Thoracic aorta (tissue), 2 donors: ENCODE data around the gene BASP1. TPM values are rescaled to one million over a fixed set of nuclear protein-coding genes. Genes with fewer than 3 reads are reported as not detected.
"Not testable (repeated sequence)": the region's sequence is repeated elsewhere in the genome, so short reads cannot be mapped to it uniquely, and the experiment has no call there.

ENCODE experiments used
- ATAC-seq: fragments of 150-250 bp; one replicate; pipeline ENCODE4 v1.8.0; 2017; ENCODE audit warnings: low read depth; ENCODE audit not compliant: insufficient number of reproducible peaks, low FRiP score
- DNase-seq: peaks from one replicate; pipeline ENCODE4 v3.0.0-alpha.2; 2020; ENCODE audit warnings: low spot score
- H3K27ac ChIP-seq, 2 donors: fragments of 200-600 bp; sonication (generic); 1 replicate in 1 of 2; 2 replicates in 1 of 2; pipeline ENCODE4 v1.5.1; 2016; ENCODE audit warnings: mild to moderate bottlenecking in 2 of 2, moderate library complexity in 2 of 2
- H3K27me3 ChIP-seq: fragments of 200-600 bp; sonication (generic); replicated peaks from 2 replicates; pipeline ENCODE4 v1.6.0; 2016; ENCODE audit warnings: mild to moderate bottlenecking; ENCODE audit not compliant: insufficient read depth
- H3K36me3 ChIP-seq: fragments of 200-600 bp; sonication (generic); one replicate; pipeline ENCODE4 v1.5.1; 2016
- H3K4me1 ChIP-seq, 2 donors: fragments of 200-600 bp; sonication (generic); 1 replicate in 1 of 2; 2 replicates in 1 of 2; pipeline versions ENCODE4 v1.5.1 to v1.6.0; 2016; ENCODE audit warnings: low read depth in 2 of 2, mild to moderate bottlenecking in 1 of 2; ENCODE audit not compliant: control insufficient read depth in 1 of 2
- H3K4me3 ChIP-seq: fragments of 200-600 bp; sonication (generic); 2 replicates; pipeline ENCODE4 v1.5.1; 2016; ENCODE audit warnings: mild to moderate bottlenecking
- H3K9me3 ChIP-seq: fragments of 200-600 bp; sonication (generic); 2 replicates; pipeline ENCODE4 v1.5.1; 2016
- CTCF ChIP-seq: fragments of 200-600 bp; sonication (generic); IDR thresholded peaks from one replicate; pipeline ENCODE4 v1.5.1; 2019; ENCODE audit warnings: antibody characterized with exemption
- total RNA-seq, 2 donors: library from RNA; depleted of rRNA; stranded (reverse); fragments of >200 nt; gene quantifications; one replicate each; pipeline versions ENCODE4 v1.1.0 to v1.2.3, GENCODE V29; 2016

BASP1 gene
- total RNA-seq, 2 donors from 2014 or later = 37.1 to 48.8 TPM

- no peaks in the 10 kb centered on the region for H3K36me3 ChIP-seq
- peaks cover 0 to 8% of the 10 kb centered on the region in 2 donors for H3K4me1 ChIP-seq
- no peak for TF ChIP-seq CTCF
- no peaks in the 10 kb centered on the region for H3K9me3 ChIP-seq
- DNase-seq = no peak
- H3K27ac ChIP-seq = no peak overlapping the region
- no peak overlapping the region for H3K4me3 ChIP-seq
- ATAC-seq = no peak
- H3K27me3 ChIP-seq = no peaks in the 10 kb centered on the region
Measured at GRCh38 chr5:17258431-17258830, 41.0 kb downstream of the BASP1 start.

GRCh38 chr5:17259012-17259411, 41.6 kb downstream of the BASP1 start:
- ATAC-seq = not testable (repeated sequence)
- peaks cover 5 to 11% of the 10 kb centered on the region in 2 donors for H3K4me1 ChIP-seq

GRCh38 chr5:17259630-17260257, 42.3 kb downstream of the BASP1 start:
- no peaks in the 10 kb centered on the region for H3K9me3 ChIP-seq
- ATAC-seq = no peak
- peaks cover 11 to 13% of the 10 kb centered on the region in 2 donors for H3K4me1 ChIP-seq
- no peak for TF ChIP-seq CTCF
- DNase-seq = no peak
- H3K36me3 ChIP-seq = no peaks in the 10 kb centered on the region
- no peak overlapping the region for H3K27ac ChIP-seq
- H3K27me3 ChIP-seq = no peaks in the 10 kb centered on the region
- H3K4me3 ChIP-seq = no peak overlapping the region

More at GRCh38 chr5:17259012-17259411, 41.6 kb downstream of the BASP1 start:
- H3K9me3 ChIP-seq, DNase-seq, H3K27me3 ChIP-seq, H3K27ac ChIP-seq, H3K36me3 ChIP-seq, H3K4me3 ChIP-seq: not testable (repeated sequence)

- Histone ChIP-seq H3K27ac (no peak overlapping the region), H3K4me3 (no peak overlapping the region), H3K9me3 (no peaks in the 10 kb centered on the region), H3K36me3 (no peaks in the 10 kb centered on the region), H3K4me1 (peaks cover 9 to 14% of the 10 kb centered on the region in 2 donors), H3K27me3 (no peaks in the 10 kb centered on the region)
- no peak for TF ChIP-seq CTCF
- DNase-seq (no peak), ATAC-seq (no peak)
Measured at GRCh38 chr5:17260549-17260948, 43.1 kb downstream of the BASP1 start.

- Histone ChIP-seq H3K27me3 (no peaks in the 10 kb centered on the region), H3K36me3 (no peaks in the 10 kb centered on the region), H3K27ac (no peak overlapping the region), H3K9me3 (no peaks in the 10 kb centered on the region), H3K4me1 (peaks cover 7 to 14% of the 10 kb centered on the region in 2 donors), H3K4me3 (no peak overlapping the region)
- DNase-seq (no peak), ATAC-seq (no peak)
- TF ChIP-seq CTCF = no peak
Measured at GRCh38 chr5:17261075-17261474, 43.6 kb downstream of the BASP1 start.

- H3K9me3 ChIP-seq = no peaks in the 10 kb centered on the region
- no peak overlapping the region for H3K27ac ChIP-seq
- ATAC-seq = no peak
- no peak overlapping the region for H3K4me3 ChIP-seq
- no peak for TF ChIP-seq CTCF
- no peak for DNase-seq
- no peaks in the 10 kb centered on the region for H3K27me3 ChIP-seq
- H3K4me1 ChIP-seq = peaks cover 3 to 14% of the 10 kb centered on the region in 2 donors
- H3K36me3 ChIP-seq = no peaks in the 10 kb centered on the region
Measured at GRCh38 chr5:17265041-17265440, 47.6 kb downstream of the BASP1 start.
